Progenitor cell of endocrine pancreas (in vitro differentiated cells): ENCODE measurements around the gene FER. TPM values are rescaled to one million over a fixed set of nuclear protein-coding genes. Genes with fewer than 3 reads are reported as not detected.

Source experiments
- DNase-seq: peaks from one replicate; pipeline ENCODE4 v3.0.0; 2021; ENCODE audit warnings: low spot score; ENCODE audit not compliant: unreplicated experiment
- H3K27ac Mint-ChIP-seq: 2 replicates; pipeline ENCODE4 v1.8.0; 2021; ENCODE audit warnings: mild to moderate bottlenecking, moderate library complexity, mixed read lengths
- H3K27me3 Mint-ChIP-seq: 2 replicates; pipeline ENCODE4 v1.8.0; 2021; ENCODE audit warnings: mixed read lengths
- H3K36me3 Mint-ChIP-seq: 2 replicates; pipeline ENCODE4 v1.8.0; 2022; ENCODE audit warnings: mixed read lengths; ENCODE audit not compliant: insufficient read depth
- H3K4me1 Mint-ChIP-seq: 2 replicates; pipeline ENCODE4 v1.8.0; 2021; ENCODE audit warnings: low read depth, mixed read lengths
- H3K4me3 Mint-ChIP-seq: 2 replicates; pipeline ENCODE4 v1.8.0; 2021; ENCODE audit warnings: low read depth, mild to moderate bottlenecking, moderate library complexity, mixed read lengths
- H3K9me3 Mint-ChIP-seq: 2 replicates; pipeline ENCODE4 v1.8.0; 2021; ENCODE audit warnings: low read depth, mixed read lengths
- CTCF ChIP-seq: fragments of 200-600 bp; sonication (generic); IDR thresholded peaks from one replicate; pipeline ENCODE4 v1.5.0; 2021; ENCODE audit warnings: antibody characterized with exemption, mild to moderate bottlenecking; ENCODE audit not compliant: unreplicated experiment
- total RNA-seq: library from RNA; stranded (reverse); gene quantifications from 2 replicates; pipeline ENCODE4 v1.2.1, GENCODE V29; 2021

The FER gene
- total RNA-seq, 1 donor from 2014 or later = 34.8 TPM

GRCh38 chr5:109143031-109143430 is 395.3 kb downstream of the FER start:
- DNase-seq = no peak
- Mint-ChIP-seq H3K4me1 (no peaks in the 10 kb centered on the region), H3K9me3 (no peaks in the 10 kb centered on the region), H3K27ac (no peak overlapping the region), H3K27me3 (no peaks in the 10 kb centered on the region), H3K36me3 (no peaks in the 10 kb centered on the region), H3K4me3 (no peak overlapping the region)
- TF ChIP-seq CTCF = no peak

- no peak for TF ChIP-seq CTCF
- DNase-seq = no peak
- no peaks in the 10 kb centered on the region for H3K9me3 Mint-ChIP-seq
- no peaks in the 10 kb centered on the region for H3K36me3 Mint-ChIP-seq
- no peak overlapping the region for H3K27ac Mint-ChIP-seq
- no peak overlapping the region for H3K4me3 Mint-ChIP-seq
- H3K4me1 Mint-ChIP-seq = no peaks in the 10 kb centered on the region
- no peaks in the 10 kb centered on the region for H3K27me3 Mint-ChIP-seq
Measured at GRCh38 chr5:109145139-109145538, 397.4 kb downstream of the FER start.

GRCh38 chr5:109146591-109146990 is 398.9 kb downstream of the FER start:
- Mint-ChIP-seq H3K27me3 (no peaks in the 10 kb centered on the region), H3K4me3 (no peak overlapping the region), H3K36me3 (no peaks in the 10 kb centered on the region), H3K27ac (no peak overlapping the region), H3K9me3 (no peaks in the 10 kb centered on the region), H3K4me1 (no peaks in the 10 kb centered on the region)
- DNase-seq = no peak
- TF ChIP-seq CTCF = no peak

- H3K4me3 Mint-ChIP-seq = no peak overlapping the region
- no peaks in the 10 kb centered on the region for H3K9me3 Mint-ChIP-seq
- DNase-seq = no peak
- H3K27me3 Mint-ChIP-seq = no peaks in the 10 kb centered on the region
- H3K27ac Mint-ChIP-seq = no peak overlapping the region
- H3K36me3 Mint-ChIP-seq = no peaks in the 10 kb centered on the region
- no peak for TF ChIP-seq CTCF
- H3K4me1 Mint-ChIP-seq = no peaks in the 10 kb centered on the region
Measured at GRCh38 chr5:109152565-109152964, 404.9 kb downstream of the FER start.

GRCh38 chr5:109155625-109156024 is 407.9 kb downstream of the FER start:
- TF ChIP-seq CTCF = no peak
- no peak overlapping the region for H3K4me3 Mint-ChIP-seq
- H3K27me3 Mint-ChIP-seq = no peaks in the 10 kb centered on the region
- H3K4me1 Mint-ChIP-seq = no peaks in the 10 kb centered on the region
- no peak for DNase-seq
- no peaks in the 10 kb centered on the region for H3K9me3 Mint-ChIP-seq
- no peak overlapping the region for H3K27ac Mint-ChIP-seq
- no peaks in the 10 kb centered on the region for H3K36me3 Mint-ChIP-seq

GRCh38 chr5:109156885-109157284 is 409.2 kb downstream of the FER start:
- no peak for TF ChIP-seq CTCF
- H3K27ac Mint-ChIP-seq = no peak overlapping the region
- H3K4me3 Mint-ChIP-seq = no peak overlapping the region
- no peak for DNase-seq
- H3K4me1 Mint-ChIP-seq = no peaks in the 10 kb centered on the region
- H3K36me3 Mint-ChIP-seq = no peaks in the 10 kb centered on the region
- H3K9me3 Mint-ChIP-seq = no peaks in the 10 kb centered on the region
- no peaks in the 10 kb centered on the region for H3K27me3 Mint-ChIP-seq
